Suprapubic skin (tissue), 4 donors: ENCODE measurements around the gene TGM2. TPM values are rescaled to one million over a fixed set of nuclear protein-coding genes. Genes with fewer than 3 reads are reported as not detected.

ENCODE experiments used
- DNase-seq, 2 donors: peaks; one replicate each; pipeline ENCODE4 v3.0.0-alpha.2; 2019; ENCODE audit warnings: low spot score in 2 of 2
- H3K27ac ChIP-seq: fragments of 200-600 bp; sonication (generic); one replicate; pipeline ENCODE4 v1.5.1; 2019
- H3K27me3 ChIP-seq: fragments of 200-600 bp; sonication (generic); one replicate; pipeline ENCODE4 v1.5.1; 2019
- H3K36me3 ChIP-seq: fragments of 200-600 bp; sonication (generic); one replicate; pipeline ENCODE4 v1.5.1; 2019
- H3K4me1 ChIP-seq: fragments of 200-600 bp; sonication (generic); one replicate; pipeline ENCODE4 v1.5.1; 2019
- H3K4me3 ChIP-seq: fragments of 200-600 bp; sonication (generic); one replicate; pipeline ENCODE4 v1.5.1; 2019; ENCODE audit warnings: mild to moderate bottlenecking
- H3K9me3 ChIP-seq: fragments of 200-600 bp; sonication (generic); one replicate; pipeline ENCODE4 v1.5.1; 2019
- CTCF ChIP-seq, 2 donors: fragments of 200-600 bp in 1 of 2; fragments of 450-650 bp in 1 of 2; sonication (generic) in 1 of 2; IDR thresholded peaks; one replicate each; pipeline ENCODE4 v1.5.1; 2016 to 2019; ENCODE audit warnings: antibody characterized with exemption in 2 of 2, mild to moderate bottlenecking in 1 of 2, moderate library complexity in 1 of 2
- EP300 ChIP-seq: sonication (generic); formaldehyde crosslinking; IDR thresholded peaks from one replicate; pipeline ENCODE4 v1.6.1; 2017; ENCODE audit warnings: antibody characterized with exemption
- POLR2A ChIP-seq, 2 donors: fragments of 450-650 bp; IDR thresholded peaks; one replicate each; pipeline ENCODE4 v1.6.1; 2017; ENCODE audit warnings: antibody characterized with exemption in 2 of 2, mild to moderate bottlenecking in 2 of 2, moderate library complexity in 2 of 2
- POLR2AphosphoS5 ChIP-seq, 3 donors: sonication (generic); formaldehyde crosslinking; IDR thresholded peaks; one replicate each; pipeline ENCODE4 v1.6.1; 2017; ENCODE audit warnings: antibody characterized with exemption in 3 of 3
- WGBS: methylation state at CpG from one replicate; pipeline ENCODE4 v1.1.5; 2018; 5-methylcytosine and 5-hydroxymethylcytosine counted together
- total RNA-seq, 4 donors: library from RNA; depleted of rRNA; stranded (reverse); fragments of >200 nt; gene quantifications; one replicate each; pipeline ENCODE4 v1.1.0, GENCODE V29; 2016

The TGM2 gene
- total RNA-seq, 4 donors from 2014 or later: 1.5 to 6.6 (median 3.8) TPM

GRCh38 chr20:38195521-38195920 is 30.5 kb upstream of the TGM2 start:
- no peaks in the 10 kb centered on the region for H3K9me3 ChIP-seq
- H3K27ac ChIP-seq: no peak overlapping the region
- TF ChIP-seq POLR2AphosphoS5 (IDR thresholded peaks at IDR 0.05) (no peak), EP300 (no peak), CTCF (IDR thresholded peaks at IDR 0.05) (no peak), POLR2A (IDR thresholded peaks at IDR 0.05) (no peak)
- DNase-seq: peak in 1 of 2 donors; percentile 35
- no peak overlapping the region for H3K4me3 ChIP-seq
- peaks cover 4% of the 10 kb centered on the region for H3K4me1 ChIP-seq
- H3K36me3 ChIP-seq: no peaks in the 10 kb centered on the region
- H3K27me3 ChIP-seq: peaks cover 13% of the 10 kb centered on the region
- WGBS: 43% methylated on average over 7 of the region's 7 CpGs

GRCh38 chr20:38194971-38195504 is 30.0 kb upstream of the TGM2 start:
- H3K4me1 ChIP-seq: peaks cover 4% of the 10 kb centered on the region
- H3K27ac ChIP-seq: no peak overlapping the region
- TF ChIP-seq EP300: no peak
- TF ChIP-seq POLR2AphosphoS5 (IDR thresholded peaks at IDR 0.05): no peak
- no peak for TF ChIP-seq CTCF (IDR thresholded peaks at IDR 0.05)
- no peak for TF ChIP-seq POLR2A (IDR thresholded peaks at IDR 0.05)
- no peaks in the 10 kb centered on the region for H3K36me3 ChIP-seq
- no peak overlapping the region for H3K4me3 ChIP-seq
- peaks cover 13% of the 10 kb centered on the region for H3K27me3 ChIP-seq
- DNase-seq: no peak
- WGBS: 93% methylated on average over 5 of the region's 5 CpGs
- H3K9me3 ChIP-seq: no peaks in the 10 kb centered on the region

- TF ChIP-seq POLR2AphosphoS5 (IDR thresholded peaks at IDR 0.05) (no peak), CTCF (IDR thresholded peaks at IDR 0.05) (no peak), EP300 (no peak), POLR2A (IDR thresholded peaks at IDR 0.05) (no peak)
- peaks cover 4% of the 10 kb centered on the region for H3K4me1 ChIP-seq
- no peak overlapping the region for H3K4me3 ChIP-seq
- no peak for DNase-seq
- no peaks in the 10 kb centered on the region for H3K9me3 ChIP-seq
- WGBS: 100% methylated on average over 3 of the region's 4 CpGs
- peaks cover 10% of the 10 kb centered on the region for H3K27me3 ChIP-seq
- H3K27ac ChIP-seq: no peak overlapping the region
- H3K36me3 ChIP-seq: no peaks in the 10 kb centered on the region
Observed at GRCh38 chr20:38193586-38194105, 28.6 kb upstream of the TGM2 start.

DNA sequence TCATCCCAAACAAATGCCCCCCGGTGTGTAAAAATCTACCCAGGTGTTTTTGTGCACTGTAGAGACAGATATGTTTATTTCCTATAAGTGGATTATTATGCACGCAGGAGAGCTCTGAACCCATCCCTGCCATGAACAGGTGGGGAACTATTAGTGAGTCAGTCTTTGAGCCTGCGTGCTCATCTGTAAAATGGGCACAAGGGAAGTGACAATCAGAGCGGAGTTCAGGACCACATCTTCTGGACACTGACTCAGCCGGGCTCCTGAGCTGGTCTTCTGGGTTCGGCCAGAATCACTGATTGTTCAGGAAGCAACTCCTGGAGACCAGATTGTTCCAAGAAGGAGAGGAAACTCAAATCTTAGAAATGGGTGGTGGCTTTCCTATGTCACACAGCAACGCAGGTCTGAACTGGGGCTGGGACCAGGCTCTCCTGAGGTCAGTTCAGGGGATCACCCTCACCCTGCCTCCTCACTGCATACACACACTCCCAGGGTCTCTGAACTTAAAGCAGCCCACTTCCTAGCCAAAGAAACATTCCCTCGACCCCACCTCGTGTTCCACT is 27.3 kb upstream of the TGM2 start:
- H3K27ac ChIP-seq: no peak overlapping the region
- peaks cover 4% of the 10 kb centered on the region for H3K4me1 ChIP-seq
- TF ChIP-seq POLR2A (IDR thresholded peaks at IDR 0.05): no peak
- no peak for TF ChIP-seq EP300
- TF ChIP-seq POLR2AphosphoS5 (IDR thresholded peaks at IDR 0.05): no peak
- no peak for TF ChIP-seq CTCF (IDR thresholded peaks at IDR 0.05)
- no peaks in the 10 kb centered on the region for H3K36me3 ChIP-seq
- WGBS: 83% methylated on average over 9 of the region's 9 CpGs
- H3K9me3 ChIP-seq: no peaks in the 10 kb centered on the region
- H3K4me3 ChIP-seq: no peak overlapping the region
- DNase-seq: no peak
- peaks cover 10% of the 10 kb centered on the region for H3K27me3 ChIP-seq

DNA sequence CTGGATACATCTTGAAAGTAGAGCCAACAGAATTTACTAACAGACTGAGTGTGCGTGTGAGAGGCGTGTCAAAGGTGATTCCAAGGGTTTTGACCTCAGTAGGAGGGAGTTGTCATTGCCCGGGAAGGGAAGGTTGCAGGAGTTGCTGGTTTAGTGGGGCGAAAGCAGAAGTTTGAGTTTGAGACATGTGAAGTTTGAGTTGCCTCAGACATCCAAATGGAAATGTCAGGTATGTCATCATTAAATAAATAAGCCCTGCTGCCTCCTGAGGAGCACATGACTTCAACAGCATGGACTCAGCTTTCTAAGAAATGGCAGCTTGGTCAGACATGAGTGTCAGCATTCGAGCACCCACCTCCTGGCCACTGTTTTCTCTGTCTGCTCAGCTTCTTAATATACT is 26.6 kb upstream of the TGM2 start:
- DNase-seq: no peak
- peaks cover 10% of the 10 kb centered on the region for H3K27me3 ChIP-seq
- 87% methylated on average over 5 of the region's 5 CpGs for WGBS
- H3K4me1 ChIP-seq: peaks cover 4% of the 10 kb centered on the region
- no peaks in the 10 kb centered on the region for H3K36me3 ChIP-seq
- no peak overlapping the region for H3K27ac ChIP-seq
- TF ChIP-seq EP300 (no peak), POLR2A (IDR thresholded peaks at IDR 0.05) (no peak), POLR2AphosphoS5 (IDR thresholded peaks at IDR 0.05) (no peak), CTCF (IDR thresholded peaks at IDR 0.05) (no peak)
- H3K9me3 ChIP-seq: no peaks in the 10 kb centered on the region
- no peak overlapping the region for H3K4me3 ChIP-seq
